Nephron progenitor cell (in vitro differentiated cells): Measurements from ENCODE around the gene PRPF6.

Source experiments
- DNase-seq: peaks from one replicate; pipeline ENCODE4 v3.0.0; 2021
- H3K27ac Mint-ChIP-seq: 2 replicates; pipeline ENCODE4 v1.8.0; 2021; ENCODE audit warnings: mild to moderate bottlenecking, moderate library complexity, mixed read lengths
- H3K27me3 Mint-ChIP-seq: 2 replicates; pipeline ENCODE4 v1.8.0; 2021; ENCODE audit warnings: mild to moderate bottlenecking, low read depth, mixed read lengths; ENCODE audit not compliant: poor library complexity
- H3K36me3 Mint-ChIP-seq: 2 replicates; pipeline ENCODE4 v1.8.0; 2021; ENCODE audit warnings: low read depth, mixed read lengths
- H3K4me1 Mint-ChIP-seq: 2 replicates; pipeline ENCODE4 v1.8.0; 2021; ENCODE audit warnings: mixed read lengths
- H3K4me3 Mint-ChIP-seq: 2 replicates; pipeline ENCODE4 v1.8.0; 2021; ENCODE audit warnings: mild to moderate bottlenecking, moderate library complexity, mixed read lengths
- H3K9me3 Mint-ChIP-seq: 2 replicates; pipeline ENCODE4 v1.8.0; 2021; ENCODE audit warnings: mild to moderate bottlenecking, moderate library complexity, mixed read lengths
- TF ChIP-seq, protein P1 (sequence below): fragments of 200-600 bp; sonication (generic); IDR thresholded peaks from 2 replicates; pipeline ENCODE4 v1.5.0; 2021; ENCODE audit warnings: antibody characterized with exemption

Gene PRPF6

DNA sequence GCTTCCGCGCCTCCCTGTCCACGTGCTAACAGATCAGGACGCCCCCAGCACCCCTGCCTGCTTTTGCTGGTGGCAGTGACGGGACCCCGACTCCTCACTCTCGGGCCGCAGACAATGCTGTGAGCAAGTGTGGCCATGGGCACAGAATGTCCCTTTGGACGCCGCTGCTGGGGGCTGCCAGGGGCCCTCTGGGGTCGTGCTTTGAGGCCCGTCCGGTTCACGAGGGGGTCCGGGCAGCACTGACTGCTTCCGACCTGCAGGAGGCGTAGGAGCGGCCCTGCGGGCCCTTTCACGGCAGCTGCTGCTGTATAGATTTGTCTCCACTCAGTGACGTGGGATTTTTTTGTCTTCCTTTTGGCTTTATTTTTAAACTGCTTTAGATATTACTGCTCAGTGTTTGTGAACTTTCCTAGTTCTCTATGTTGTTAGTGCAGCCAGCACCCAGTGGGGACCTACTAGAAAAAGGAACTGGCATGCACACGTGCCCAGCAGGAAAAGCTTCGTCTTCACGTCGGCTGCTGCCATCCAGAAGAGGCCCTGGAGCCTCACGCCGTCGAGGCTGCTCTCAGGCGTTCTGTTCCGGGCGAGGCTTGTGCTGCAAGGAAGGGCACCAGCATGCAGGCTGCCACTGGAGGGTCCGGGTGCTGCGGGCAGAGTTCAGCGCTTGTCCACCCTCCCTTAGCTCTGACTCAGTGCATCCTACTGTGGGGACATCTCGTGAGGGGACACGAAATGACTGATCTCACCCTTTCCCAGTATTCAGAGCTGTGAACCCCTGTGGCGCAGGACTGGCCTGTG is 46.5 kb upstream of the PRPF6 start:
- DNase-seq = peak; percentile 50
- peaks cover 60% of the 10 kb centered on the region for H3K36me3 Mint-ChIP-seq
- no peaks in the 10 kb centered on the region for H3K9me3 Mint-ChIP-seq
- peaks cover 19% of the 10 kb centered on the region for H3K4me1 Mint-ChIP-seq
- H3K4me3 Mint-ChIP-seq = no peak overlapping the region
- no peaks in the 10 kb centered on the region for H3K27me3 Mint-ChIP-seq
- peak overlapping the region; percentile 42 for H3K27ac Mint-ChIP-seq
- TF ChIP-seq, protein P1, sequence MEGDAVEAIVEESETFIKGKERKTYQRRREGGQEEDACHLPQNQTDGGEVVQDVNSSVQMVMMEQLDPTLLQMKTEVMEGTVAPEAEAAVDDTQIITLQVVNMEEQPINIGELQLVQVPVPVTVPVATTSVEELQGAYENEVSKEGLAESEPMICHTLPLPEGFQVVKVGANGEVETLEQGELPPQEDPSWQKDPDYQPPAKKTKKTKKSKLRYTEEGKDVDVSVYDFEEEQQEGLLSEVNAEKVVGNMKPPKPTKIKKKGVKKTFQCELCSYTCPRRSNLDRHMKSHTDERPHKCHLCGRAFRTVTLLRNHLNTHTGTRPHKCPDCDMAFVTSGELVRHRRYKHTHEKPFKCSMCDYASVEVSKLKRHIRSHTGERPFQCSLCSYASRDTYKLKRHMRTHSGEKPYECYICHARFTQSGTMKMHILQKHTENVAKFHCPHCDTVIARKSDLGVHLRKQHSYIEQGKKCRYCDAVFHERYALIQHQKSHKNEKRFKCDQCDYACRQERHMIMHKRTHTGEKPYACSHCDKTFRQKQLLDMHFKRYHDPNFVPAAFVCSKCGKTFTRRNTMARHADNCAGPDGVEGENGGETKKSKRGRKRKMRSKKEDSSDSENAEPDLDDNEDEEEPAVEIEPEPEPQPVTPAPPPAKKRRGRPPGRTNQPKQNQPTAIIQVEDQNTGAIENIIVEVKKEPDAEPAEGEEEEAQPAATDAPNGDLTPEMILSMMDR = peak; percentile 63

DNA sequence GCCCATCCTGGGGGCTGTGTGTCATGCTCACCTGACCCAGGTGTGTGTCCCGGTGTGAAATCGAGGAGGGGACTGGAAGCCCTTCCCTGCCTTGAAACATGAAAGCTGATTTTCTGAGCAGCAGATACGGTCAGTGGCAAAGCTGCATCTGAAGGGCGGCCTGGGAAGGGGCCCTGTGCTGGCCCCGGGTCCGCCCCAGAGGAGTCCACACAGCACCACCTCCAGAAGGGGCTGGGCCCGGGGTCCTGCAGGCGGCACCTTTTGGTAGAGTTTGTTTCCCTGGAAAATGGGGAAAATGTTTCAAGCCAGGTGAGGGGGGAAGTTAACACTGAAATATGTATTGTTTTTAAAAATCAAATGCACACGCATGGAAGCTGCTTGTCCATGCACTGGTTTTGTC is 45.5 kb upstream of the PRPF6 start:
- no peak overlapping the region for H3K27ac Mint-ChIP-seq
- DNase-seq = no peak
- TF ChIP-seq, protein P1 = no peak
- no peaks in the 10 kb centered on the region for H3K27me3 Mint-ChIP-seq
- peaks cover 19% of the 10 kb centered on the region for H3K4me1 Mint-ChIP-seq
- H3K4me3 Mint-ChIP-seq = no peak overlapping the region
- H3K9me3 Mint-ChIP-seq = no peaks in the 10 kb centered on the region
- peaks cover 53% of the 10 kb centered on the region for H3K36me3 Mint-ChIP-seq

DNA sequence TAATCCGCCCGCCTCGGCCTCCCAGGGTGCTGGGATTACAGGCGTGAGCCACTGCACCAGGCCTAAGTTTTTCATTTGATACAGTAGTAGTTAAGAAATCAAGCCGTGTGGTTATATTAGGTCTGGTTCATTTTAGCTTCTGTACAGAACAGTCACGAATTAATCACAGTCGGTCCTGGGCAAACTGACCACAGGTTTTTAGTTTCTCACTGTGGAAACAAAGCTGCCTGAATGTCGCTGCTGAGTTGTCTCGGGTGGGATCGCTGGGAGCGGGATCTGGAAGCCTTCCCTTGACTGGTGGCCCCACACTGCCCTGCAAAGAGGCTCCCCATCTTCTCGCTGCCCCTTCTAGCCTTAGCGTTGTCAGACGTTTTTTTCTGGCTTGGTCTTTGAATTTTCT is 43.3 kb upstream of the PRPF6 start:
- Mint-ChIP-seq H3K36me3 (peaks cover 35% of the 10 kb centered on the region), H3K4me1 (peaks cover 24% of the 10 kb centered on the region), H3K27me3 (no peaks in the 10 kb centered on the region), H3K27ac (peak overlapping the region; percentile 87), H3K9me3 (no peaks in the 10 kb centered on the region), H3K4me3 (no peak overlapping the region)
- TF ChIP-seq, protein P1 = no peak
- no peak for DNase-seq

DNA sequence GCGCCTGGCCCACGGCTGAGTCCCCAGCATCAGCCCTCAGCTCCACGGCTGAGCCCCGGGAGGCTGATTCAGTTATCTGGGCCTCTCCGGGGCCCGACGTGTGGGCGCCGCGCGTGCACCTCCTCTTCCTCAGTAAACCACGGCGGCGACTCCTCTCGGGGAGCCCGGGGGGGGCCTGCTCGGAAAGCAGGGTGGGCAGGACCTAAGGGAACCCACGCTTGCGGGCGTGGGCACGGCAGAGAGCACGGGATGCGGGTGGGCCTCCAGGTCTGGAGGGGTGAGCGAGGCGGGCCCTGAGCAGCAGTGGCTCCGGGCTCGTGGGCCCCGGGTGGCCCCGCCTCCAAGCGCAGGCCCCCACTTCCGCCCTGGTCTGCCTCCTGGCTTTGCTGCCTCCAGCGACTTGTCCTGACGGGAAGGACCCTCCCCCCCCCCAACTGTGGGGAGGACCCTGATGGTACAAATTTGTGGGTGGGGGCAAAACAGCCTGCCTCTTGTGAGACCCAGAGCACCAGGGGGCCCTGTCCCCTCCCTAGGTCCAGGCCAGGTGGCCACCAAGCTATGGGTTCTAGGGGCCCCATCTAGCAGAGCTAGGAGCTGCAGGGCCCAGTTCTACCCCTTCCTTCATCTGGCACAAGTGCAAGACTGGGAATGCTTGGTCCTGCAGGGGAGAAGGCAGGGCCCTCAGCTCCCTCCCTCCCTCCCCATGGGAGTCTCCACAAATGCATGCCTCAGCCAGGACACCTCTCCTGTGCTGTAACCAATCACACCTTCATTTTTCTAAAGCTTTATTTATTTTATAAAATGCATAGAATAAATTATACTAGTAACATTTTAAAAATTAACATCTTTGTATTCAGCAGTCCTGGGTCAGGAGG is 41.6 kb upstream of the PRPF6 start:
- Mint-ChIP-seq H3K9me3 (no peaks in the 10 kb centered on the region), H3K4me3 (no peak overlapping the region), H3K27ac (no peak overlapping the region), H3K27me3 (no peaks in the 10 kb centered on the region), H3K4me1 (peaks cover 20% of the 10 kb centered on the region), H3K36me3 (peaks cover 34% of the 10 kb centered on the region)
- TF ChIP-seq, protein P1 = no peak
- no peak for DNase-seq

DNA sequence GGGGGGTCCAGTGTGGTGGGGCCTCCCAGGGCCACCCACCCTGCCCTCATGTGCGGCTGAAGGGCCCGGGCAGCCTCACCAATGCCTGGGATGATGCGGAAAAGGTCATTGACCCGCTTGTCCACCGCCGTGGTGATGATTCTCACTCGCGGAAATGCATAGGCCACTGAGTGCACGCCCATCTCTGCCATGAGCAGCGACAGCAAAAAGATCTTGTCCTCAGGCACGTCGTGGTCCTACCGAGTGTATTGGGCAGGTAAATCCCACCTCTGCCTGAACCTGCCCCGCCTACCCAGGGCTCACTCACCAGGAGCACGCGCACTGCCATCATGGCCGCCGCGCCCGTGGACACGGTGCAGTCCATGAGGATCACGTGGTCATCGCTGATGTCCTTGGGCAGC is 40.9 kb upstream of the PRPF6 start:
- Mint-ChIP-seq H3K27ac (no peak overlapping the region), H3K4me1 (peaks cover 12% of the 10 kb centered on the region), H3K9me3 (no peaks in the 10 kb centered on the region), H3K4me3 (no peak overlapping the region), H3K36me3 (peaks cover 27% of the 10 kb centered on the region), H3K27me3 (no peaks in the 10 kb centered on the region)
- DNase-seq = no peak
- TF ChIP-seq, protein P1 = no peak
